PFSK-1 (cell line): ENCODE results near the gene CDCP2. TPM values are rescaled to one million over a fixed set of nuclear protein-coding genes. Genes with fewer than 3 reads are reported as not detected.
A peak's percentile ranks its signal among the peaks of the same experiment; 100 is the strongest.

Source experiments
- FOXP2 ChIP-seq: optimal IDR thresholded peaks from 2 replicates; pipeline ENCODE3; 2011; ENCODE audit warnings: borderline replicate concordance, control low read depth, inconsistent platforms; ENCODE audit not compliant: insufficient read depth; ENCODE audit errors: extremely low read length, extremely low read depth
- POLR2AphosphoS5 ChIP-seq: IDR thresholded peaks from 2 replicates; pipeline ENCODE4 v1.6.1; 2012; ENCODE audit warnings: low read depth, mild to moderate bottlenecking, control low read depth, low read length, moderate library complexity
- SIN3A ChIP-seq: IDR thresholded peaks from 2 replicates; pipeline ENCODE4 v1.6.1; 2012; ENCODE audit warnings: mild to moderate bottlenecking, low read length, moderate library complexity, borderline replicate concordance; ENCODE audit not compliant: insufficient read depth
- TAF1 ChIP-seq: IDR thresholded peaks from 2 replicates; pipeline ENCODE4 v1.6.1; 2012; ENCODE audit warnings: low read length, control low read depth, borderline replicate concordance; ENCODE audit not compliant: insufficient read depth
- polyA plus RNA-seq: library from polyadenylated mRNA; unstranded; fragments of >200 nt; gene quantifications from one replicate; pipeline ENCODE4 v1.2.1, GENCODE V29; 2012; ENCODE audit warnings: low read depth, missing spikeins; ENCODE audit not compliant: insufficient read length
- TF ChIP-seq, protein P1 (sequence below), 2 experiments: IDR thresholded peaks; 2 replicates each; pipeline versions ENCODE4 v1.6.1 to v1.8.0; 2011 to 2012; ENCODE audit warnings: low read depth in 2 of 2, low read length in 2 of 2, control low read depth in 1 of 2, inconsistent platforms in 1 of 2, mild to moderate bottlenecking in 1 of 2, moderate library complexity in 1 of 2; ENCODE audit not compliant: insufficient read depth in 1 of 2

CDCP2 gene
- not detected for polyA plus RNA-seq

DNA sequence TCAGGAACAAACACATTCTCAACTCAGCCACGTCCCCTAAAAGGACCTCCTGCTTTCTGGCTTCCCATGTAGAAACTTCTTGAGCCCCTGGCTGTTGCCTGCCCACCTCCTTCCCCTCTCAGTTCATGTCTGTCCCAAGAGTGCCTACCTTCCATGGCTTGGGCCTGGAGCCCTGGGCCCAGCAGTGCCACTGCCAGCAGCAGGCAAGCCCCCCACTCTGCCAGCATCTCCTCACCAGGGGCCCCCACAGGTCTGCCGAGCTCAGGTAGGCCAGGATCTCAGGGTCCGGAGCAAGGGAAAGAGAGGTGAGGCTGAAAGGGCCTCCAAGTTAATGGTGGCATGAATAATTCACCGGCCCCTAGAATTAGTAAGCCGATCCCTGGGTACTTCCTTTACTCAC, at the start of gene CDCP2:
TSS of gene CDCP2 (minus strand) at position 305 of the 400 bp plus-strand sequence. CDS start at position 227, 78 bp downstream.
- TF ChIP-seq, protein P1, sequence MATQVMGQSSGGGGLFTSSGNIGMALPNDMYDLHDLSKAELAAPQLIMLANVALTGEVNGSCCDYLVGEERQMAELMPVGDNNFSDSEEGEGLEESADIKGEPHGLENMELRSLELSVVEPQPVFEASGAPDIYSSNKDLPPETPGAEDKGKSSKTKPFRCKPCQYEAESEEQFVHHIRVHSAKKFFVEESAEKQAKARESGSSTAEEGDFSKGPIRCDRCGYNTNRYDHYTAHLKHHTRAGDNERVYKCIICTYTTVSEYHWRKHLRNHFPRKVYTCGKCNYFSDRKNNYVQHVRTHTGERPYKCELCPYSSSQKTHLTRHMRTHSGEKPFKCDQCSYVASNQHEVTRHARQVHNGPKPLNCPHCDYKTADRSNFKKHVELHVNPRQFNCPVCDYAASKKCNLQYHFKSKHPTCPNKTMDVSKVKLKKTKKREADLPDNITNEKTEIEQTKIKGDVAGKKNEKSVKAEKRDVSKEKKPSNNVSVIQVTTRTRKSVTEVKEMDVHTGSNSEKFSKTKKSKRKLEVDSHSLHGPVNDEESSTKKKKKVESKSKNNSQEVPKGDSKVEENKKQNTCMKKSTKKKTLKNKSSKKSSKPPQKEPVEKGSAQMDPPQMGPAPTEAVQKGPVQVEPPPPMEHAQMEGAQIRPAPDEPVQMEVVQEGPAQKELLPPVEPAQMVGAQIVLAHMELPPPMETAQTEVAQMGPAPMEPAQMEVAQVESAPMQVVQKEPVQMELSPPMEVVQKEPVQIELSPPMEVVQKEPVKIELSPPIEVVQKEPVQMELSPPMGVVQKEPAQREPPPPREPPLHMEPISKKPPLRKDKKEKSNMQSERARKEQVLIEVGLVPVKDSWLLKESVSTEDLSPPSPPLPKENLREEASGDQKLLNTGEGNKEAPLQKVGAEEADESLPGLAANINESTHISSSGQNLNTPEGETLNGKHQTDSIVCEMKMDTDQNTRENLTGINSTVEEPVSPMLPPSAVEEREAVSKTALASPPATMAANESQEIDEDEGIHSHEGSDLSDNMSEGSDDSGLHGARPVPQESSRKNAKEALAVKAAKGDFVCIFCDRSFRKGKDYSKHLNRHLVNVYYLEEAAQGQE (IDR thresholded peaks at IDR 0.05; ENCODE audit: insufficient read depth in 1 of 2, low read depth in 2 of 2, low read length in 2 of 2) = no peak
- TF ChIP-seq SIN3A = no peak
- no peak for TF ChIP-seq FOXP2
- no peak for TF ChIP-seq TAF1
- no peak for TF ChIP-seq POLR2AphosphoS5

- TF ChIP-seq TAF1 (no peak), SIN3A (no peak), FOXP2 (no peak), POLR2AphosphoS5 (no peak)
- TF ChIP-seq, protein P1 (IDR thresholded peaks at IDR 0.05; ENCODE audit: insufficient read depth in 1 of 2, low read depth in 2 of 2, low read length in 2 of 2) = no peak
These were observed 47.8 kb upstream of the CDCP2 start for GRCh38 chr1:54200519-54200997.

- TF ChIP-seq POLR2AphosphoS5 (peak; percentile 92), SIN3A (no peak), TAF1 (peak; percentile 91)
- TF ChIP-seq, protein P1 (IDR thresholded peaks at IDR 0.05; ENCODE audit: insufficient read depth in 1 of 2, low read depth in 2 of 2, low read length in 2 of 2) = 0 out of 4 replicates have a peak, but pooled peaks of 1 of the 2 experiments have one; percentile 32
These were observed 47.1 kb upstream of the CDCP2 start, which contains the start of the genes CYB5RL and MRPL37 for GRCh38 chr1:54199765-54200518. Gene CYB5RL, minus strand, starts transcription at chr1:54200030. Its CDS starts 4,414 bp downstream, at chr1:54195616. Gene MRPL37, plus strand, starts transcription at chr1:54200167. Its CDS starts 77 bp downstream, at chr1:54200244.

- TF ChIP-seq SIN3A (no peak), POLR2AphosphoS5 (no peak), FOXP2 (no peak), TAF1 (no peak)
- TF ChIP-seq, protein P1 (IDR thresholded peaks at IDR 0.05; ENCODE audit: insufficient read depth in 1 of 2, low read depth in 2 of 2, low read length in 2 of 2) = no peak
These were observed 46.5 kb upstream of the CDCP2 start for GRCh38 chr1:54199151-54199764.

- TF ChIP-seq FOXP2 (no peak), SIN3A (no peak), TAF1 (no peak), POLR2AphosphoS5 (no peak)
- TF ChIP-seq, protein P1 (IDR thresholded peaks at IDR 0.05; ENCODE audit: insufficient read depth in 1 of 2, low read depth in 2 of 2, low read length in 2 of 2) = no peak
These were observed 40.7 kb upstream of the CDCP2 start for GRCh38 chr1:54193453-54193852.
